ENCODE measurements around the gene IRF8. TPM values are rescaled to one million over a fixed set of nuclear protein-coding genes. Genes with fewer than 3 reads are reported as not detected.

Gene IRF8
- total and polyA plus RNA-seq, 2 of the 13 experiments (the other 11 are each of a cell fraction or from before 2014, with no cell fraction given): not detected

- TF ChIP-seq NKX3-1 (CRISPR knock-in tag; IDR thresholded peaks at IDR 0.05): no peak
- no peak for TF ChIP-seq ZNF563 (CRISPR knock-in tag; IDR thresholded peaks at IDR 0.05)
- TF ChIP-seq, protein P1, sequence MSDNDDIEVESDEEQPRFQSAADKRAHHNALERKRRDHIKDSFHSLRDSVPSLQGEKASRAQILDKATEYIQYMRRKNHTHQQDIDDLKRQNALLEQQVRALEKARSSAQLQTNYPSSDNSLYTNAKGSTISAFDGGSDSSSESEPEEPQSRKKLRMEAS (IDR thresholded peaks at IDR 0.05): peak; percentile 12; the same call in 1 of the 2 replicates
- no peak for TF ChIP-seq ZSCAN22 (CRISPR knock-in tag; IDR thresholded peaks at IDR 0.05)
- no peak for TF ChIP-seq ZNF234 (CRISPR knock-in tag; conservative IDR thresholded peaks at IDR 0.05)
- no peak for TF ChIP-seq FOXA3 (CRISPR knock-in tag; IDR thresholded peaks at IDR 0.05)
- peak; percentile 84 for TF ChIP-seq TBX2 (CRISPR knock-in tag; IDR thresholded peaks at IDR 0.05; ENCODE audit: borderline replicate concordance)
- no peak for TF ChIP-seq EEA1 (CRISPR knock-in tag; IDR thresholded peaks at IDR 0.05; ENCODE audit: borderline replicate concordance)
- TF ChIP-seq ZNF574 (CRISPR knock-in tag; IDR thresholded peaks at IDR 0.05): no peak
- TF ChIP-seq ARID4A (CRISPR knock-in tag; IDR thresholded peaks at IDR 0.05; ENCODE audit: borderline replicate concordance): peak; percentile 26; the same call in 1 of the 2 replicates
- TF ChIP-seq CEBPG (CRISPR knock-in tag; IDR thresholded peaks at IDR 0.05): peak; percentile 43
- TF ChIP-seq BHLHE40 (IDR thresholded peaks at IDR 0.05; ENCODE audit: low read length): no peak
- TF ChIP-seq ELF1 (CRISPR knock-in tag; IDR thresholded peaks at IDR 0.05): peak; percentile 65
- peak; percentile 61; the same call in 1 of the 2 replicates for TF ChIP-seq HOXA3 (CRISPR knock-in tag; IDR thresholded peaks at IDR 0.05)
- TF ChIP-seq TOPORS (CRISPR knock-in tag; IDR thresholded peaks at IDR 0.05): no peak
- TF ChIP-seq, protein P2, sequence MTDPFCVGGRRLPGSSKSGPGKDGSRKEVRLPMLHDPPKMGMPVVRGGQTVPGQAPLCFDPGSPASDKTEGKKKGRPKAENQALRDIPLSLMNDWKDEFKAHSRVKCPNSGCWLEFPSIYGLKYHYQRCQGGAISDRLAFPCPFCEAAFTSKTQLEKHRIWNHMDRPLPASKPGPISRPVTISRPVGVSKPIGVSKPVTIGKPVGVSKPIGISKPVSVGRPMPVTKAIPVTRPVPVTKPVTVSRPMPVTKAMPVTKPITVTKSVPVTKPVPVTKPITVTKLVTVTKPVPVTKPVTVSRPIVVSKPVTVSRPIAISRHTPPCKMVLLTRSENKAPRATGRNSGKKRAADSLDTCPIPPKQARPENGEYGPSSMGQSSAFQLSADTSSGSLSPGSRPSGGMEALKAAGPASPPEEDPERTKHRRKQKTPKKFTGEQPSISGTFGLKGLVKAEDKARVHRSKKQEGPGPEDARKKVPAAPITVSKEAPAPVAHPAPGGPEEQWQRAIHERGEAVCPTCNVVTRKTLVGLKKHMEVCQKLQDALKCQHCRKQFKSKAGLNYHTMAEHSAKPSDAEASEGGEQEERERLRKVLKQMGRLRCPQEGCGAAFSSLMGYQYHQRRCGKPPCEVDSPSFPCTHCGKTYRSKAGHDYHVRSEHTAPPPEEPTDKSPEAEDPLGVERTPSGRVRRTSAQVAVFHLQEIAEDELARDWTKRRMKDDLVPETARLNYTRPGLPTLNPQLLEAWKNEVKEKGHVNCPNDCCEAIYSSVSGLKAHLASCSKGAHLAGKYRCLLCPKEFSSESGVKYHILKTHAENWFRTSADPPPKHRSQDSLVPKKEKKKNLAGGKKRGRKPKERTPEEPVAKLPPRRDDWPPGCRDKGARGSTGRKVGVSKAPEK (CRISPR knock-in tag; IDR thresholded peaks at IDR 0.05; ENCODE audit: borderline replicate concordance): 0 out of 2 replicates have a peak, but pooled peaks have one; percentile 12
- peak; percentile 65 for TF ChIP-seq NR2F6 (IDR thresholded peaks at IDR 0.05)
- peak; percentile 59; the same call in 1 of the 2 replicates for TF ChIP-seq NR2F6 (CRISPR knock-in tag; IDR thresholded peaks at IDR 0.05)
- no peak for TF ChIP-seq CBX1 (IDR thresholded peaks at IDR 0.05; ENCODE audit: low read depth)
- peak; percentile 95 for TF ChIP-seq NR2C2 (CRISPR knock-in tag; IDR thresholded peaks at IDR 0.05; ENCODE audit: borderline replicate concordance)
- no peak for TF ChIP-seq ZNF225 (CRISPR knock-in tag; IDR thresholded peaks at IDR 0.05)
- no peak for TF ChIP-seq ZBTB7A (CRISPR knock-in tag; IDR thresholded peaks at IDR 0.05)
Measured at GRCh38 chr16:85916141-85916890, 17.4 kb downstream of the IRF8 start (continued).

Measured in HepG2 (cell line).